CMK (cell line): Measurements from ENCODE around the gene S1PR1.

Experiments
- DNase-seq: peaks from one replicate; pipeline ENCODE4 v3.0.0-alpha.2; 2010; ENCODE audit warnings: low read depth

The S1PR1 gene

GRCh38 chr1:101245246-101245927 is 8.6 kb downstream of the S1PR1 start:
- DNase-seq = no peak

- DNase-seq = no peak
These were observed 10.8 kb downstream of the S1PR1 start for GRCh38 chr1:101247404-101248287.

GRCh38 chr1:101250222-101250621 is 13.4 kb downstream of the S1PR1 start:
- DNase-seq = no peak

GRCh38 chr1:101250656-101251272 is 13.9 kb downstream of the S1PR1 start:
- no peak for DNase-seq

GRCh38 chr1:101251504-101251903 is 14.7 kb downstream of the S1PR1 start:
- no peak for DNase-seq

GRCh38 chr1:101253976-101254674 is 17.3 kb downstream of the S1PR1 start:
- DNase-seq = no peak

GRCh38 chr1:101257500-101258325 is 20.9 kb downstream of the S1PR1 start:
- DNase-seq = peak; percentile 75

GRCh38 chr1:101259744-101260148 is 22.9 kb downstream of the S1PR1 start:
- no peak for DNase-seq

- DNase-seq = no peak
These were observed 23.9 kb downstream of the S1PR1 start for GRCh38 chr1:101260556-101261350.

- no peak for DNase-seq
These were observed 24.8 kb downstream of the S1PR1 start for GRCh38 chr1:101261623-101262022.

GRCh38 chr1:101262060-101262459 is 25.2 kb downstream of the S1PR1 start:
- DNase-seq = no peak

GRCh38 chr1:101262630-101263348 is 26.0 kb downstream of the S1PR1 start:
- DNase-seq = no peak

- no peak for DNase-seq
These were observed 27.9 kb downstream of the S1PR1 start for GRCh38 chr1:101264697-101265096.

GRCh38 chr1:101265684-101266083 is 28.9 kb downstream of the S1PR1 start:
- DNase-seq = no peak

GRCh38 chr1:101267082-101267481 is 30.3 kb downstream of the S1PR1 start:
- DNase-seq = no peak

- DNase-seq = no peak
These were observed 32.1 kb downstream of the S1PR1 start for GRCh38 chr1:101268893-101269292.

GRCh38 chr1:101275672-101276071 is 38.9 kb downstream of the S1PR1 start:
- no peak for DNase-seq

- DNase-seq = no peak
These were observed 40.0 kb downstream of the S1PR1 start for GRCh38 chr1:101276818-101277217.

- DNase-seq = no peak
These were observed 41.4 kb downstream of the S1PR1 start for GRCh38 chr1:101278238-101278637.

GRCh38 chr1:101278845-101279244 is 42.0 kb downstream of the S1PR1 start:
- DNase-seq = no peak
